Measurements from ENCODE around the gene RNF34.

The RNF34 gene

DNA sequence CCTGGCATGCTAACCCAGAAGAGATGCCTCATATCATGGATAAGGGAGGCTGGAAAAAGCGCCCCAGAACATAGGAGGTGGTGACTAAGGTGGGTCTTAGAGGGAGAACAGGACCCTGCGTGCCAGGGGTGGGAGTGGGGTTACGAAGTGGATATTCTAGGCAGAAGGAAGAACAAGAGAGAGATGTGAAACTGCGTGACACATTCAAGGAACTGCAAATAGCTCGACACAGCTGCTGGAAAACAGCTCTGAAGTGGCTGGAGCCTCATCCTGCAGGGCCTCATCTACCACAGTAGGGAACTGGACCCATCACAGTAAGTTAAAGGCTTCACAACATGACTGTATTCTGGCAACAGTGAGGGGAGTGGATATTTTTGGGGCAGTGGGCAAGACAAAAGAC, 61.1 kb downstream of the RNF34 start:
- H3K4me3 ChIP-seq = no peak overlapping the region
- H3K9ac ChIP-seq = no peak overlapping the region
- no peak overlapping the region for H3K27ac ChIP-seq
- H3K4me2 ChIP-seq = peak overlapping the region; percentile 47
- peaks cover 77% of the 10 kb centered on the region for H3K4me1 ChIP-seq
- H3K36me3 ChIP-seq = peaks cover 65% of the 10 kb centered on the region
- peaks cover 100% of the 10 kb centered on the region for H4K20me1 ChIP-seq
- TF ChIP-seq Cebpa-rat (IDR thresholded peaks at IDR 0.05) = no peak
- H3K27me3 ChIP-seq = no peaks in the 10 kb centered on the region
- H3K9me3 ChIP-seq = peaks cover 14% of the 10 kb centered on the region

DNA sequence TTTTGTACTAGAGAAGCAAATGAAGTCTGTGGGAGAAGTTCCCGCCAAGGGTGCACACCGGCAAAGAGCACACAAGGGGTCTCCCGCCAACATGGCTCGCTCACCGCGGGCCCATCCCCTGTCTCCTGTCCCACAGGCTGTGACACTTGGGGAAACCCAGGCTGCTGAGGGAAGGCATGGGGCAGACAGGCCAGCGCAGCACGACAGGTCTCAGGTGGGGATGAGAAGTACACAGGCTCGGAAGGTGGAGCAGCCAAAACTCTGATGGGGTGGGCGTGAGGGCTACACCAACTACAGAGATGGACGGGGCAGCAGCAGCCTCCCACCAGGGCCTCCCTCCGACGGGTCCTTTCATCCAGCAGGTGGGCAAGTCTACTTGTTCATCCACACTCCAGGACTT, 64.4 kb downstream of the RNF34 start:
- Histone ChIP-seq H4K20me1 (peaks cover 69% of the 10 kb centered on the region), H3K9ac (peak overlapping the region; percentile 98; the same call in 1 of the 2 replicates), H3K27me3 (no peaks in the 10 kb centered on the region), H3K27ac (peak overlapping the region; percentile 28; the same call in 1 of the 2 replicates), H3K4me1 (peaks cover 68% of the 10 kb centered on the region), H3K4me3 (peak overlapping the region; percentile 95; the same call in 1 of the 2 replicates), H3K36me3 (peaks cover 37% of the 10 kb centered on the region), H3K4me2 (peak overlapping the region; percentile 98), H3K9me3 (peaks cover 10% of the 10 kb centered on the region)
- no peak for TF ChIP-seq Cebpa-rat (IDR thresholded peaks at IDR 0.05)

- Histone ChIP-seq H3K36me3 (peaks cover 22% of the 10 kb centered on the region), H4K20me1 (peaks cover 51% of the 10 kb centered on the region), H3K9ac (peak overlapping the region; percentile 98), H3K4me1 (peaks cover 77% of the 10 kb centered on the region), H3K27me3 (no peaks in the 10 kb centered on the region), H3K27ac (peak overlapping the region; percentile 99), H3K9me3 (no peaks in the 10 kb centered on the region), H3K4me3 (peak overlapping the region; percentile 95), H3K4me2 (peak overlapping the region; percentile 98)
- no peak for TF ChIP-seq Cebpa-rat (IDR thresholded peaks at IDR 0.05)
Measured at GRCh38 chr12:121465921-121466793, 66.2 kb downstream of the RNF34 start.

DNA sequence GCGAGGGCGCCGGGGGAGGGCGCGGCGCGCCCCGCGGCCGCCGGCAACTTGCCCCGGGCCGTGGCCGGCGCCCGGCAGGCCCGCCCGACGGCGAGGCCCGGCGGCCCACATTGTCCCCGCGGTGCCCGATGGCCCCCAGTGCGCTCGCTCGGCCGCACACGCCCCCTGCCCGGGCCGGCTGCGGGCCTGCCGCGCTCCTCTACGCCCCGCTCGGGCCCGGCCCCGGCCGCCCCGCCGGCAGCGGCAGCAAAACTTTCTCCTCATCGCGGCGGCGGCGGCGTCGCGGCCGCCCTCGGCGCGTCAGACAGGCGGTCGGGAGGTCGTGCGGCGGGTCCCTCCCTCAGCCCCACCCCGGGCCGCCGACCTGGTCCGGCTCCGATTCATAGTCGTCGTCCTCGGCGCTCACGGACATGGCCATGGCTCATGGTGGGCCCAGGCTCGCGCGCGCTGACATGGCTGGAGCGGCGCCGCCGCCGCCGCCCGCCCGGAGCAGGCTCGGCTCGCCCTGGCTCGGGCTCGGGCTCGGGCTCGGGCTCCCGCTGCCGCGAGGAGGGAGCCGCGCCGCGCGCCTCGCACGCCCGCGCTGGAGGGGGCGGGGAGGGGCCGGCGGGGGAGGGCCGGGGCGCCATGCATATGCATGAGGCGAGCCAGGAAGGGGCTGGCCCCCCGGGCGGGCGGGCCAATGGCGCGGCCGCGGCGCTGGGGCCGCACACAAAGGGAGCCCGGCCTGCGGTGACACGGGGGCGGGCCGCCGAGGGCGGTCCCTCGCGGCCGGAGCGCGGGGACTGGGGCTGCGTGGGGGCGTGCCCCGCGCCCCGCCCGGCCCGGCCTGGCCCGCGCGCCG, 67.1 kb downstream of the RNF34 start:
- H4K20me1 ChIP-seq = peaks cover 51% of the 10 kb centered on the region
- no peak for TF ChIP-seq Cebpa-rat (IDR thresholded peaks at IDR 0.05)
- peaks cover 14% of the 10 kb centered on the region for H3K36me3 ChIP-seq
- peaks cover 77% of the 10 kb centered on the region for H3K4me1 ChIP-seq
- peak overlapping the region; percentile 95 for H3K4me3 ChIP-seq
- H3K4me2 ChIP-seq = peak overlapping the region; percentile 98
- no peaks in the 10 kb centered on the region for H3K9me3 ChIP-seq
- H3K27ac ChIP-seq = peak overlapping the region; percentile 99
- H3K9ac ChIP-seq = peak overlapping the region; percentile 98
- H3K27me3 ChIP-seq = no peaks in the 10 kb centered on the region

GRCh38 chr12:121467638-121468498, 68.0 kb downstream of the RNF34 start:
- Histone ChIP-seq H3K9me3 (no peaks in the 10 kb centered on the region), H3K36me3 (peaks cover 14% of the 10 kb centered on the region), H3K27me3 (no peaks in the 10 kb centered on the region), H3K4me2 (peak overlapping the region; percentile 97), H3K9ac (peak overlapping the region; percentile 77), H3K27ac (peak overlapping the region; percentile 77), H3K4me1 (peaks cover 75% of the 10 kb centered on the region), H3K4me3 (peak overlapping the region; percentile 95), H4K20me1 (peaks cover 45% of the 10 kb centered on the region)
- TF ChIP-seq Cebpa-rat (IDR thresholded peaks at IDR 0.05) = no peak

GRCh38 chr12:121468499-121468801, 68.5 kb downstream of the RNF34 start:
- H3K4me3 ChIP-seq = no peak overlapping the region
- H3K4me1 ChIP-seq = peaks cover 71% of the 10 kb centered on the region
- H3K36me3 ChIP-seq = peaks cover 14% of the 10 kb centered on the region
- H3K27me3 ChIP-seq = no peaks in the 10 kb centered on the region
- no peak overlapping the region for H3K9ac ChIP-seq
- H3K9me3 ChIP-seq = no peaks in the 10 kb centered on the region
- H3K27ac ChIP-seq = 0 out of 2 replicates have a peak overlapping the region, but pooled peaks have one; percentile 77
- H4K20me1 ChIP-seq = peaks cover 39% of the 10 kb centered on the region
- no peak for TF ChIP-seq Cebpa-rat (IDR thresholded peaks at IDR 0.05)
- H3K4me2 ChIP-seq = peak overlapping the region; percentile 97

DNA sequence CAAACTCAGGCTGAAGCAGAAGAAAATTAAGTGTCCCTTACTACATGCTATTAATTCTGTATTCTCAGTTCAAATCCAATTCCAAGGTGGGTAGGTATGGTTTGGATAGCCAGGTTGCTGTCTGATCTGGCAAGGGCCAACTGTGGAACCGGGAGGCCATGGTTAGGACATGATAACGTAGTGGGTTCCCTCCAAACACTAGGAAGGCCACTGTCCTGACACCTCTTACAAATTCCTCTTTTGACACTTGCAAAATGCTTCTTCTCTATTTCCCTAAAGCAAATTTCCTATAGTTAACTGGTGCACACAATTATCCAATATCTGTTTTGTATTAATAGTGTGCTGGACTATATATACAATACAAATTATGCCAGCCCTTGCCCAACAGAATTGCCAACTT, 70.8 kb downstream of the RNF34 start:
- Histone ChIP-seq H4K20me1 (peaks cover 16% of the 10 kb centered on the region), H3K9me3 (no peaks in the 10 kb centered on the region), H3K4me3 (no peak overlapping the region), H3K36me3 (peaks cover 8% of the 10 kb centered on the region; the same call in 1 of the 2 replicates), H3K27me3 (no peaks in the 10 kb centered on the region), H3K4me2 (no peak overlapping the region), H3K9ac (no peak overlapping the region), H3K27ac (no peak overlapping the region), H3K4me1 (peaks cover 60% of the 10 kb centered on the region)
- no peak for TF ChIP-seq Cebpa-rat (IDR thresholded peaks at IDR 0.05)

- no peak overlapping the region for H3K9ac ChIP-seq
- H3K27ac ChIP-seq = no peak overlapping the region
- peak overlapping the region; percentile 9; the same call in 1 of the 2 replicates for H3K4me2 ChIP-seq
- H3K4me1 ChIP-seq = peaks cover 59% of the 10 kb centered on the region
- H4K20me1 ChIP-seq = peaks cover 12% of the 10 kb centered on the region; the same call in 1 of the 2 replicates
- H3K4me3 ChIP-seq = no peak overlapping the region
- no peak for TF ChIP-seq Cebpa-rat (IDR thresholded peaks at IDR 0.05)
- no peaks in the 10 kb centered on the region for H3K27me3 ChIP-seq
- no peaks in the 10 kb centered on the region for H3K9me3 ChIP-seq
- H3K36me3 ChIP-seq = peaks cover 8% of the 10 kb centered on the region; the same call in 1 of the 2 replicates
Measured at GRCh38 chr12:121472150-121472905, 72.4 kb downstream of the RNF34 start.

Measured in BLaER1 (cell line).